Body of pancreas (tissue), 4 donors: ENCODE results near the gene TOR1B. TPM values are rescaled to one million over a fixed set of nuclear protein-coding genes. Genes with fewer than 3 reads are reported as not detected.

Experiments used
- ATAC-seq: fragments of 150-250 bp; one replicate; pipeline ENCODE4 v1.9.1; 2016
- DNase-seq, 4 donors: peaks; one replicate each; pipeline ENCODE4 v3.0.0-alpha.2; 2019
- H3K27ac ChIP-seq, 4 donors: fragments of 200-600 bp; sonication (generic); 1 replicate in 3 of 4; 2 replicates in 1 of 4; pipeline versions ENCODE4 v1.5.1 to v1.6.1; 2016 to 2019; ENCODE audit warnings: mild to moderate bottlenecking in 1 of 4, mixed read lengths in 1 of 4, moderate library complexity in 1 of 4
- H3K27me3 ChIP-seq, 2 donors: fragments of 200-600 bp; sonication (generic); one replicate each; pipeline ENCODE4 v1.6.0; 2016; ENCODE audit warnings: mild to moderate bottlenecking in 1 of 2
- H3K36me3 ChIP-seq, 2 donors: fragments of 200-600 bp; sonication (generic); replicated peaks in 1 of 2; 2 replicates each; pipeline ENCODE4 v1.5.1; 2016; ENCODE audit warnings: low read depth in 2 of 2; ENCODE audit not compliant: insufficient read depth in 1 of 2
- H3K4me1 ChIP-seq: fragments of 200-600 bp; sonication (generic); one replicate; pipeline ENCODE4 v1.6.0; 2016
- H3K4me3 ChIP-seq, 2 donors: fragments of 200-600 bp; sonication (generic); 1 replicate in 1 of 2; 2 replicates in 1 of 2; pipeline ENCODE4 v1.5.1; 2016 to 2019
- H3K9me3 ChIP-seq, 3 donors: fragments of 200-600 bp; sonication (generic); 1 replicate in 2 of 3; 2 replicates in 1 of 3; pipeline ENCODE4 v1.5.1; 2016
- CTCF ChIP-seq, 7 experiments: fragments of 450-650 bp in 4 of 7; fragments of 200-600 bp in 3 of 7; sonication (generic) in 3 of 7; IDR thresholded peaks; one replicate each; pipeline ENCODE4 v1.5.1; 2016 to 2019; ENCODE audit warnings: antibody characterized with exemption in 7 of 7
- POLR2A ChIP-seq, 3 donors: fragments of 450-650 bp; IDR thresholded peaks; one replicate each; pipeline ENCODE4 v1.6.1; 2016; ENCODE audit warnings: antibody characterized with exemption in 3 of 3, mild to moderate bottlenecking in 2 of 3
- WGBS, 2 donors: methylation state at CpG; one replicate each; pipeline ENCODE4 v1.1.5; 2017; 5-methylcytosine and 5-hydroxymethylcytosine counted together
- intact Hi-C: fragments of 100-400 bp; cut with DNase I; formaldehyde crosslinking; loops from one replicate; pipeline ENCODE4 v1.15.1; 2023
- total RNA-seq, 2 donors: library from RNA; depleted of rRNA; stranded (reverse); fragments of >200 nt; gene quantifications; one replicate each; pipeline ENCODE4 v1.1.0, GENCODE V29; 2016

TOR1B gene
- total RNA-seq, 2 donors from 2014 or later: 9.6 to 19.2 TPM

- ATAC-seq: no peak
- Histone ChIP-seq H3K27ac (peak overlapping the region in 2 of 4 donors; percentile 41 to 50), H3K36me3 (no peaks in the 10 kb centered on the region)
Measured at GRCh38 chr9:129810788-129811187, 7.8 kb downstream of the TOR1B start.

DNA sequence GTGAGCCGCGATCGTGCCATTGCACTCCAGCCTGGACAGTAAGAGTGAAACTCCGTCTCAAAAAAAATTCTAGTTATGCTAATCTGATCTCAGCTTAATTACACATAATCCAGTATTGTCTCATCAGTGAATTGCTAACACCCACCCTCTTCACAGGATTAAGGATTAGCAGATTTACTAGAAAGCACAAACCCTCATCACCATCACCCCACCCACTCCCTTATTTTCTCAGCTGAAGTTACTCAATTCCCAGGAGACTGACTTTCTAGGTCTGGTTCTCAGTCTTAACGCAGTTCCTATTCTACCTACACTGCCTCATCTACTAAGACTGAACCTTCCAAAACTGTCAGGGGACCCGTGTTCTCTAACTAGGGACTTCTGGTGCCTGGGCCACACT is 9.0 kb downstream of the TOR1B start:
- ATAC-seq: no peak
- Histone ChIP-seq H3K27ac (peak overlapping the region in 3 of 4 donors; percentile 9 to 50 (median 44)), H3K36me3 (no peaks in the 10 kb centered on the region), H3K4me3 (no peak overlapping the region), H3K9me3 (no peaks in the 10 kb centered on the region), H3K4me1 (peaks cover 21% of the 10 kb centered on the region), H3K27me3 (no peaks in the 10 kb centered on the region)
- WGBS, 2 donors: 66 to 81% methylated on average over 6 of the region's 6 CpGs
- no peak for TF ChIP-seq POLR2A (IDR thresholded peaks at IDR 0.05)
- no peak for TF ChIP-seq CTCF (IDR thresholded peaks at IDR 0.05)
- DNase-seq: no peak
- intact Hi-C loops: no loop called here

More at GRCh38 chr9:129810788-129811187, 7.8 kb downstream of the TOR1B start:
- no peaks in the 10 kb centered on the region for H3K9me3 ChIP-seq
- DNase-seq: no peak
- H3K4me1 ChIP-seq: peaks cover 22% of the 10 kb centered on the region
- WGBS, 2 donors: 35 to 41% methylated on average over 6 of the region's 6 CpGs
- H3K4me3 ChIP-seq: no peak overlapping the region
- intact Hi-C loops: no loop called here
- H3K27me3 ChIP-seq: no peaks in the 10 kb centered on the region
- no peak for TF ChIP-seq CTCF (IDR thresholded peaks at IDR 0.05)
- no peak for TF ChIP-seq POLR2A (IDR thresholded peaks at IDR 0.05)

DNA sequence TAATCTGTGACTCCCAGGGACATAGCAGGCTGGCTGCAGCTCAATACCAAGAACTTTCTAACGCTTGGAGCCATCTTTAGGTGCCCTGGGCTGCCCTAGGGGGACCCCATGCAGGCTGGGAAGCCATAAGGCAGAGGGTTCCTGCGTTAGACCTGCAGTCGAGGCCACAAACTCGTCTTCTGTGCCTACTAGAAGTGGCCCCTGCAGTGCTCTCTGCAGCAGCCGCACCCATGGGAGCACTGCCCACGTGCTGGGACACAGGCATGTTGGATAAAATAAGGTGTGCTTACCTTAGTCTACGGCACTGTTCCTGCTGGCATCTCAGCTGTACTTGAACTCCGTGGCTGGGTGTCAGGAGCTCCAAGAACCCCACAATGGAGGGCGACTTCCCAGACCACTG is 9.4 kb downstream of the TOR1B start:
- H3K9me3 ChIP-seq: no peaks in the 10 kb centered on the region
- no peaks in the 10 kb centered on the region for H3K36me3 ChIP-seq
- no peak for TF ChIP-seq POLR2A (IDR thresholded peaks at IDR 0.05)
- TF ChIP-seq CTCF (IDR thresholded peaks at IDR 0.05): no peak
- H3K4me1 ChIP-seq: peaks cover 21% of the 10 kb centered on the region
- H3K27me3 ChIP-seq: no peaks in the 10 kb centered on the region
- WGBS, 2 donors: 81 to 82% methylated on average over 8 to 9 of the region's 9 CpGs
- ATAC-seq: no peak
- peak overlapping the region in 1 of 4 donors; percentile 9 for H3K27ac ChIP-seq
- DNase-seq: no peak
- no peak overlapping the region for H3K4me3 ChIP-seq
- intact Hi-C loops: no loop called here

- TF ChIP-seq CTCF (IDR thresholded peaks at IDR 0.05) (no peak), POLR2A (IDR thresholded peaks at IDR 0.05) (no peak)
- peaks cover 21% of the 10 kb centered on the region for H3K4me1 ChIP-seq
- intact Hi-C loops: no loop called here
- WGBS, 2 donors: 78 to 80% methylated on average over 9 of the region's 9 CpGs
- no peak overlapping the region for H3K4me3 ChIP-seq
- no peaks in the 10 kb centered on the region for H3K9me3 ChIP-seq
- ATAC-seq (no peak), DNase-seq (no peak)
- H3K27me3 ChIP-seq: no peaks in the 10 kb centered on the region
- H3K36me3 ChIP-seq: no peaks in the 10 kb centered on the region
- no peak overlapping the region for H3K27ac ChIP-seq
Measured at GRCh38 chr9:129813661-129814060, 10.7 kb downstream of the TOR1B start.

DNA sequence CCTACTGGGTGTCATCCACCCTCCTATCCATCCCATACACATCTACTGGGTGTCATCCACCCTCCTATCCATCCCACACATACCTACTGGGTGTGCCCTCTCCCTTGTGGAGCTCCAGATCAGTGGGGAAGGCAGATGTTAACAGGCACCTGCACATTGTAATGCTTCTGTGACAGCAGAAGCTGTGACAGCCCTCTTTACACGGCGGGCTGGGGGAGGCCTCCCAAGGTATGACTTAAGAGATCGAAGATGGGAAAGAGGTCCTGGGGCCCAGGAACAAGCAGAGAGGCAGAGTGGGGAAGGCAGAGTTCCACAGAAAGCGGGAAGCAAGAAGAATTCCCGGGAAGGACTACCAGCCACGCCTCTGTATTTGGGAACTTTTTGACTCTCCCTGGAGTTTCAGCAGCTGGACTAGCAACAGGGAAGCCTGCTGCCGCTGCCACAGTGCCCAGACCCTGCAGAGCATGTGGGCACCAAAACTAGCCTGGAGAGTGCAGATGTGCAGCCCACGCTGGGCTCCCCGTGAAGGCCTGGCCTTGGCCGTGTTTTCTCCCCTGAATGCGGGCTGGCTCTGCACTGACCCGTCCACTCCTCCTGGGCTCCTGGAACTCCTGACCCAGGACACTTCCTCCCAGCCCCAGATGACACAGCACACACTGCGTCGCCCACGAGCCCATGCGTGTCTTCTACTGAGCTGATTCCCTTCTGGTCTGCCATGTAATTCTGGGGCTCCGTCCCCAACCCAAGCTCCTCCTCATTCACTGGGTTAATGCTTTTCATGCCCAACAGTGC is 11.6 kb downstream of the TOR1B start:
- H3K36me3 ChIP-seq: no peaks in the 10 kb centered on the region
- 88 to 89% methylated on average over 11 to 17 of the region's 17 CpGs for WGBS, 2 donors
- H3K27me3 ChIP-seq: no peaks in the 10 kb centered on the region
- TF ChIP-seq CTCF (IDR thresholded peaks at IDR 0.05) (no peak), POLR2A (IDR thresholded peaks at IDR 0.05) (no peak)
- intact Hi-C loops: no loop called here
- no peak overlapping the region for H3K27ac ChIP-seq
- H3K4me3 ChIP-seq: no peak overlapping the region
- H3K4me1 ChIP-seq: peaks cover 21% of the 10 kb centered on the region
- no peaks in the 10 kb centered on the region for H3K9me3 ChIP-seq
- no peak for ATAC-seq
- no peak for DNase-seq
